Stimulated activated CD4-positive, alpha-beta T cell treated with anti-CD3 and anti-CD28 coated beads, Interleukin-1b, Interleukin-23, amount 100 ng/mL, for 1 hour (primary cell): ENCODE data around the gene CLOCK.

ENCODE experiments used
- DNase-seq, 2 donors: peaks; one replicate each; pipeline ENCODE4 v3.0.0-alpha.2; 2020; ENCODE audit warnings: low read depth in 2 of 2

Gene CLOCK

GRCh38 chr4:55483315-55483714 is 63.4 kb downstream of the CLOCK start:
- DNase-seq: no peak

- no peak for DNase-seq
Measured at GRCh38 chr4:55475394-55476243, 71.1 kb downstream of the CLOCK start.

- DNase-seq: no peak
Measured at GRCh38 chr4:55469979-55470378, 76.7 kb downstream of the CLOCK start.

GRCh38 chr4:55468724-55469123 is 78.0 kb downstream of the CLOCK start:
- no peak for DNase-seq

- DNase-seq: no peak
Measured at GRCh38 chr4:55466001-55466400, 80.7 kb downstream of the CLOCK start.

GRCh38 chr4:55458611-55459010 is 88.1 kb downstream of the CLOCK start:
- no peak for DNase-seq

GRCh38 chr4:55458164-55458563 is 88.5 kb downstream of the CLOCK start:
- DNase-seq: no peak

- no peak for DNase-seq
Measured at GRCh38 chr4:55450566-55450965, 96.1 kb downstream of the CLOCK start.

- no peak for DNase-seq
Measured at GRCh38 chr4:55447831-55448230, 98.9 kb downstream of the CLOCK start.

- no peak for DNase-seq
Measured at GRCh38 chr4:55447108-55447708, 99.5 kb downstream of the CLOCK start.

- DNase-seq: no peak
Measured at GRCh38 chr4:55446578-55446922, 100.2 kb downstream of the CLOCK start.

GRCh38 chr4:55445921-55446577 is 100.7 kb downstream of the CLOCK start:
- no peak for DNase-seq

- DNase-seq: no peak
Measured at GRCh38 chr4:55444827-55445226, 101.9 kb downstream of the CLOCK start.

- no peak for DNase-seq
Measured at GRCh38 chr4:55442541-55442940, 104.2 kb downstream of the CLOCK start.

GRCh38 chr4:55440786-55441185 is 105.9 kb downstream of the CLOCK start:
- DNase-seq: no peak

GRCh38 chr4:55439023-55439422 is 107.7 kb downstream of the CLOCK start:
- no peak for DNase-seq

GRCh38 chr4:55438314-55438713 is 108.4 kb downstream of the CLOCK start:
- DNase-seq: no peak

- DNase-seq: no peak
Measured at GRCh38 chr4:55437823-55438222, 108.9 kb downstream of the CLOCK start.

- no peak for DNase-seq
Measured at GRCh38 chr4:55437356-55437796, 109.3 kb downstream of the CLOCK start.

GRCh38 chr4:55435141-55435841 is 111.4 kb downstream of the CLOCK start:
- DNase-seq: no peak

- DNase-seq: no peak
Measured at GRCh38 chr4:55431710-55432336, 114.9 kb downstream of the CLOCK start.

- DNase-seq: no peak
Measured at GRCh38 chr4:55424791-55425190, 121.9 kb downstream of the CLOCK start.
